Activated B cell treated with CpG ODN at 0.5 μM for 24 hours (primary cell): ENCODE measurements around the gene IL5. TPM values are rescaled to one million over a fixed set of nuclear protein-coding genes. Genes with fewer than 3 reads are reported as not detected.

Source experiments
- ATAC-seq: fragments of 200-7000 bp; cut with Tn5 transposase; one replicate; pipeline ENCODE4 v1.10.0; 2021; ENCODE audit warnings: low read depth, mild to moderate bottlenecking, moderate library complexity
- CTCF ChIA-PET: fragments of 350-600 bp; sonication (Branson Sonifier 250); formaldehyde crosslinking; loops from one replicate; lab custom pipeline; 2021; ENCODE audit warnings: antibody characterized with exemption; lab: Charles Lee
- POLR2A ChIA-PET: fragments of 350-600 bp; sonication (Branson Sonifier 250); formaldehyde crosslinking; loops from one replicate; lab custom pipeline; 2021; ENCODE audit warnings: antibody characterized with exemption; lab: Charles Lee
- DNase-seq: peaks from one replicate; pipeline ENCODE4 v3.0.0; 2022
- H3K27ac Mint-ChIP-seq: one replicate; pipeline ENCODE4 v1.8.0; 2020; ENCODE audit warnings: mixed read lengths
- H3K27me3 Mint-ChIP-seq: one replicate; pipeline ENCODE4 v1.8.0; 2021; ENCODE audit warnings: mixed read lengths
- H3K36me3 Mint-ChIP-seq: one replicate; pipeline ENCODE4 v1.8.0; 2021; ENCODE audit warnings: low read depth, mixed read lengths
- H3K4me1 Mint-ChIP-seq: one replicate; pipeline ENCODE4 v1.8.0; 2021; ENCODE audit warnings: mixed read lengths
- H3K4me3 Mint-ChIP-seq: one replicate; pipeline ENCODE4 v1.8.0; 2020; ENCODE audit warnings: mild to moderate bottlenecking, mixed read lengths
- H3K9me3 Mint-ChIP-seq: one replicate; pipeline ENCODE4 v1.8.0; 2020; ENCODE audit warnings: mixed read lengths
- intact Hi-C: fragments of 100-400 bp; cut with micrococcal nuclease; formaldehyde crosslinking; loops from one replicate; pipeline ENCODE4 v1.15.1; 2024
- total RNA-seq: library from RNA; stranded (reverse); gene quantifications from 2 replicates; pipeline ENCODE4 v1.2.3, GENCODE V29; 2022
- TF ChIP-seq, protein P1 (sequence below): fragments of 200-600 bp; IDR thresholded peaks from one replicate; pipeline ENCODE4 v1.8.0; 2022; ENCODE audit warnings: antibody characterized with exemption, mild to moderate bottlenecking

The IL5 gene
- total RNA-seq, 1 donor from 2014 or later = not detected

DNA sequence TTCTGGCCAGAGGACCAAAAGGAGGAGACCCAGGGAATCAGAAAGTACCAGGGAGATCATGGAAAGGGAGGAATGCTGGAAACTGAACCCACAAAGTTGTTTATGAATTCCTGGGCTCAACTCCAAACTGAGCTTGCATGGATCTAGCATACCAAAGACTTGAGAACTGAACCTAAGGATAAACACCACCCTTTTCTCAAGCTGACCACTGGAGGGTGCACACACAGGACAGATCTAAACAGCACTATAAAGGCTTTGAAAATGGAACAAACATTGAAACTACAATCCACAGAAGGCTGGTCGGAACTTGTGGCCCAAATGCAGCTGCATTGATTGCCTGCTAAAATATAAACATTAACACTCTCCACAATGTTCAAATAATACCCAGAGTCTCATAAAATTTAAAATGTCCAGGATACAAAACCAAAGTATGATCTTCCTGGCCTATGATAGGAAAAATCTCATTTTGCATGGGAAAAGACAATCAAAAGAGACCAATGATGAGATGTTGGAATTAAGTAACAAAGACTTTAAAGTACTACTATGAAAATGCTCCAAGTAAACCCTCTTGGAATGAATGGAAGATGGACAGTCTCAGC, 37.1 kb downstream of the IL5 start:
- DNase-seq (no peak), ATAC-seq (peak; percentile 52)
- Mint-ChIP-seq H3K4me1 (peaks cover 7% of the 10 kb centered on the region), H3K9me3 (no peaks in the 10 kb centered on the region), H3K27me3 (no peaks in the 10 kb centered on the region), H3K27ac (no peak overlapping the region), H3K4me3 (no peak overlapping the region), H3K36me3 (no peaks in the 10 kb centered on the region)
- ChIA-PET CTCF (interaction anchor here (0.6 to 12.1 kb wide), 8 partner anchors 11 to 490 kb away, joined by 3 to 253 read pairs (median 4); no protein-coding TSS in a partner anchor), POLR2A (interaction anchor here (0.6 to 1.6 kb wide), 4 partner anchors 9 to 1721 kb away, joined by 3 to 11 read pairs (median 5); no protein-coding TSS in a partner anchor)
- TF ChIP-seq, protein P1, sequence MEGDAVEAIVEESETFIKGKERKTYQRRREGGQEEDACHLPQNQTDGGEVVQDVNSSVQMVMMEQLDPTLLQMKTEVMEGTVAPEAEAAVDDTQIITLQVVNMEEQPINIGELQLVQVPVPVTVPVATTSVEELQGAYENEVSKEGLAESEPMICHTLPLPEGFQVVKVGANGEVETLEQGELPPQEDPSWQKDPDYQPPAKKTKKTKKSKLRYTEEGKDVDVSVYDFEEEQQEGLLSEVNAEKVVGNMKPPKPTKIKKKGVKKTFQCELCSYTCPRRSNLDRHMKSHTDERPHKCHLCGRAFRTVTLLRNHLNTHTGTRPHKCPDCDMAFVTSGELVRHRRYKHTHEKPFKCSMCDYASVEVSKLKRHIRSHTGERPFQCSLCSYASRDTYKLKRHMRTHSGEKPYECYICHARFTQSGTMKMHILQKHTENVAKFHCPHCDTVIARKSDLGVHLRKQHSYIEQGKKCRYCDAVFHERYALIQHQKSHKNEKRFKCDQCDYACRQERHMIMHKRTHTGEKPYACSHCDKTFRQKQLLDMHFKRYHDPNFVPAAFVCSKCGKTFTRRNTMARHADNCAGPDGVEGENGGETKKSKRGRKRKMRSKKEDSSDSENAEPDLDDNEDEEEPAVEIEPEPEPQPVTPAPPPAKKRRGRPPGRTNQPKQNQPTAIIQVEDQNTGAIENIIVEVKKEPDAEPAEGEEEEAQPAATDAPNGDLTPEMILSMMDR = no peak
- intact Hi-C loops = loop anchor here (1.0 kb wide), 2 partner anchors 20 to 314 kb away; no protein-coding TSS in a partner anchor

GRCh38 chr5:132505641-132506040, 37.7 kb downstream of the IL5 start:
- Mint-ChIP-seq H3K9me3 (no peaks in the 10 kb centered on the region), H3K4me1 (peaks cover 13% of the 10 kb centered on the region), H3K27ac (no peak overlapping the region), H3K4me3 (no peak overlapping the region), H3K36me3 (no peaks in the 10 kb centered on the region), H3K27me3 (no peaks in the 10 kb centered on the region)
- ChIA-PET POLR2A (interaction anchor here (0.6 to 1.6 kb wide), 3 partner anchors 9 to 1722 kb away, joined by 3 to 11 read pairs (median 3); no protein-coding TSS in a partner anchor), CTCF (interaction anchor here (0.6 to 12.1 kb wide), 9 partner anchors 10 to 489 kb away, joined by 3 to 253 read pairs (median 4); no protein-coding TSS in a partner anchor)
- DNase-seq = no peak
- TF ChIP-seq, protein P1 = no peak
- intact Hi-C loops = loop anchor here (1.0 kb wide), 2 partner anchors 21 to 315 kb away; no protein-coding TSS in a partner anchor
- no peak for ATAC-seq

DNA sequence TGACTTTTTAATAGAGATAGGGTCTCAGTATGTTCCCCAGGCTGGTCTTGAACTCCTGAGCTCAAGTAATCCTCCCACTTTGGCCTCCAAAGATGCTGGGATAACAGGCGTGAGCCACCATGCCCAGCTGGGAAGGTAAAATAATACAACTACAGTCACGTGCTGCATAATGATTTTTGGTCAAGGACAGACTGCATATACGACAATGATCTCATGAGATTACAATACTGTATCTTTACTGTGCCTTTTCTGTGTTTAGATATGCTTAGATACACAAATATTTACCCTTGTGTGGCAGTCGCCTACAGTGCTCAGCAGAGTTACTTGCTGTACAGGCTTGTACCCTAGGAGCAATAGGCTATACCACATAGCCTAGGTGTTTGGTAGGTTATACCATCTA, 38.6 kb downstream of the IL5 start:
- Mint-ChIP-seq H3K4me3 (no peak overlapping the region), H3K36me3 (no peaks in the 10 kb centered on the region), H3K27ac (no peak overlapping the region), H3K4me1 (peaks cover 20% of the 10 kb centered on the region), H3K9me3 (no peaks in the 10 kb centered on the region), H3K27me3 (no peaks in the 10 kb centered on the region)
- DNase-seq = no peak
- POLR2A ChIA-PET = no interaction called here
- CTCF ChIA-PET = interaction anchor here (1.0 to 12.1 kb wide), 5 partner anchors 23 to 315 kb away, joined by 3 to 253 read pairs (median 6); no protein-coding TSS in a partner anchor
- intact Hi-C loops = loop anchor here (5.0 kb wide), 3 partner anchors 37 to 363 kb away; partner anchors contain the start of genes GDF9, SLC22A4 and UQCRQ
- ATAC-seq = no peak
- TF ChIP-seq, protein P1 = no peak

DNA sequence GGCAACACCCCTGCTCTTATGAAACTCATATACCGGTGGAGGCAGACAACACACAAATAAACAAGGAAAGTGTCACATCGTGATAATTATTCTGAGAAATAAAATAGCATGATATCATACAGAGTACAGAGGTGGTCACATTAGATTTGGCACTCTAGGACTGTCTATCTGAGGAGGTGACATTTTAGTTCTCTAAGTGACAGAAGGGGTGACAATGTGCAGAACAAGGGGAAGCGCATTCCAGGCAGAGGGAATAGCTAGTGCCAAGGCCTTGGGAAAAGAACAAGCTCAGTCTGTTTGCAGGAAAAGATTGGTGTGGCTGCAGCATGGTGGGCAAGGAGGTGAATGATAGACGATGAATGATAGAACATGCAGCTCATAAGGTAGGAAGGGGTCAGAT, 40.1 kb downstream of the IL5 start:
- DNase-seq (no peak), ATAC-seq (no peak)
- H3K27ac Mint-ChIP-seq = no peak overlapping the region
- intact Hi-C loops = loop anchor here (5.0 kb wide), 3 partner anchors 36 to 364 kb away; partner anchors contain the start of genes GDF9, SLC22A4 and UQCRQ
- no peaks in the 10 kb centered on the region for H3K9me3 Mint-ChIP-seq
- no peak overlapping the region for H3K4me3 Mint-ChIP-seq
- ChIA-PET POLR2A (interaction anchor here (1.0 kb wide), 1 partner anchor 108 kb away, joined by 3 read pairs; no protein-coding TSS in a partner anchor), CTCF (interaction anchor here (1.5 to 12.1 kb wide), 2 partner anchors 115 to 265 kb away, joined by 4 to 253 read pairs; no protein-coding TSS in a partner anchor)
- TF ChIP-seq, protein P1 = no peak
- H3K36me3 Mint-ChIP-seq = no peaks in the 10 kb centered on the region
- H3K27me3 Mint-ChIP-seq = no peaks in the 10 kb centered on the region
- peaks cover 28% of the 10 kb centered on the region for H3K4me1 Mint-ChIP-seq
